Measurements from ENCODE around the gene SPTLC3.

The SPTLC3 gene

GRCh38 chr20:13068336-13068735 is 59.6 kb downstream of the SPTLC3 start:
- Mint-ChIP-seq H3K9me3 (peaks cover 5% of the 10 kb centered on the region), H3K4me1 (no peaks in the 10 kb centered on the region), H3K27me3 (no peaks in the 10 kb centered on the region), H3K27ac (no peak overlapping the region), H3K36me3 (no peaks in the 10 kb centered on the region), H3K4me3 (no peak overlapping the region)
- ATAC-seq (ENCODE audit: low read depth) (no peak), DNase-seq (ENCODE audit: low spot score in 2 of 2) (no peak)

- DNase-seq (ENCODE audit: low spot score in 2 of 2): no peak
- no peaks in the 10 kb centered on the region for H3K27me3 Mint-ChIP-seq
- H3K36me3 Mint-ChIP-seq: no peaks in the 10 kb centered on the region
- H3K27ac Mint-ChIP-seq: no peak overlapping the region
- no peaks in the 10 kb centered on the region for H3K4me1 Mint-ChIP-seq
- no peak for ATAC-seq (ENCODE audit: low read depth)
- H3K9me3 Mint-ChIP-seq: no peaks in the 10 kb centered on the region
- no peak overlapping the region for H3K4me3 Mint-ChIP-seq
These were observed 73.1 kb downstream of the SPTLC3 start for GRCh38 chr20:13081877-13082276.

DNA sequence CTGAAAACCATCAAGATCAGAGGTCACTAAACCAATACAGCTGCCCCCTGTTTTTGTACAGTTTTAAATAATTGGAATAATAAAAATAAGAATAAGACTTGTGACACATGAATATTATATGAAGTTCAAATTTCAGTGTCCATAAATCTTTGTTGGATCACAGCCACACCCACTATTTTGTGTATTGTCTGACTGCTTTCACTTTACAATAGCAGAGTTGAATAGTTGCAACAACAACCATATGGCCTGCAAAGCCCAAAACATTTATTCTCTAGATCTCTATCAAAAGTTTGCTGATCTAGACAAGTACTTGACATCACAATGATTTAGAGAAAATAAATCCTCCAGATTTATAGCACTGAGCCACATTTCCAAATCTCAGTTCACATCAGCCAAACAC is 73.6 kb downstream of the SPTLC3 start:
- no peak for ATAC-seq (ENCODE audit: low read depth)

DNA sequence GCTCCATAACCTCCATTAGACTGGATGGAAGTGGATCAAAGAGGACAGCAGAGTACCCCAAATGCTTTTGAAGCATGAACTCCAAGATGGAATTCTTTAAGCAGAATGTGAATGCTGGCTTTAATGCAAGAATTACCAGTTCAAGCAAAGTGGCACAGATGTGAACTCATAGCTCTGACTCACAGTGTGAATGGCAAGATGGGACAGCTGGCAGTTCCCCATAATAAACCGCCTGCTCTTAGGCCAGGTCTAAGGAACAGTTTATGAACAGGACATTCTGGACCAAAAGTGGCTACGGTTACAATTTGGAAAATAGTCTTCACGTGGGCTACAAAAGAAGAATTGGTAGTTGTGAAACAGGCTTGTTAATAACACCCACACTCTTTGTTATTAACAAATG is 76.5 kb downstream of the SPTLC3 start:
- Mint-ChIP-seq H3K36me3 (no peaks in the 10 kb centered on the region), H3K9me3 (no peaks in the 10 kb centered on the region), H3K27me3 (no peaks in the 10 kb centered on the region), H3K4me1 (no peaks in the 10 kb centered on the region), H3K27ac (no peak overlapping the region), H3K4me3 (no peak overlapping the region)
- ATAC-seq (ENCODE audit: low read depth): no peak
- no peak for DNase-seq (ENCODE audit: low spot score in 2 of 2)

More for the DNA sequence above, 73.6 kb downstream of the SPTLC3 start:
- no peaks in the 10 kb centered on the region for H3K36me3 Mint-ChIP-seq
- no peaks in the 10 kb centered on the region for H3K4me1 Mint-ChIP-seq
- no peak overlapping the region for H3K27ac Mint-ChIP-seq
- H3K4me3 Mint-ChIP-seq: no peak overlapping the region
- H3K27me3 Mint-ChIP-seq: no peaks in the 10 kb centered on the region
- no peaks in the 10 kb centered on the region for H3K9me3 Mint-ChIP-seq
- DNase-seq (ENCODE audit: low spot score in 2 of 2): no peak

DNA sequence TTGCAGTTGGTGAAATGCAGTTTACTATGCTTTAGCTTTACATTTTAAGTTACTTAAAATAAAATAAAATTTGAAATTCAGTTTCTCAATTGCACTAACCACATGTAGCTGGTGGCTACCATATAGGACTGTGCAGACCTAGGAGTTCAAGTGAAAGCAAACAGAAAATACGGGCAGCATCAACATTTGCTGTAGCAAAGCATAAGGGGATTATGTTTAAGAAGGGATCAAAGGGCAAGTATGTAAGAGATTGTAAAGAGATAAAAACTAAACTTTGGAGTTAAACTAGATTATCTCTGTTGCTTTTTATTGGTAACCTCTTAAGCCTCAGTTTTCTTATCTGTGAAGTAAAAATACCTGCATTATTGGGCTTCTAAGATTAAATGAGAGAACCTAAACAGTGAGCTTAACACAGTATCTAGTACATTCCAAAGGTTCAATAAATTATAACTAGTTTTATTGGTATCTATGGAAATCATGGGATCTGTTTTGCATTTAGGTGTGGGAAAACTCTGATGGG is 81.2 kb downstream of the SPTLC3 start:
- DNase-seq (ENCODE audit: low spot score in 2 of 2) (no peak), ATAC-seq (ENCODE audit: low read depth) (no peak)
- Mint-ChIP-seq H3K27me3 (no peaks in the 10 kb centered on the region), H3K4me3 (no peak overlapping the region), H3K36me3 (no peaks in the 10 kb centered on the region), H3K27ac (no peak overlapping the region), H3K4me1 (no peaks in the 10 kb centered on the region), H3K9me3 (no peaks in the 10 kb centered on the region)

- no peaks in the 10 kb centered on the region for H3K36me3 Mint-ChIP-seq
- H3K27ac Mint-ChIP-seq: no peak overlapping the region
- H3K4me1 Mint-ChIP-seq: no peaks in the 10 kb centered on the region
- H3K4me3 Mint-ChIP-seq: no peak overlapping the region
- DNase-seq (ENCODE audit: low spot score in 2 of 2) (no peak), ATAC-seq (ENCODE audit: low read depth) (no peak)
- no peaks in the 10 kb centered on the region for H3K27me3 Mint-ChIP-seq
- no peaks in the 10 kb centered on the region for H3K9me3 Mint-ChIP-seq
These were observed 83.3 kb downstream of the SPTLC3 start for GRCh38 chr20:13092111-13092510.

DNA sequence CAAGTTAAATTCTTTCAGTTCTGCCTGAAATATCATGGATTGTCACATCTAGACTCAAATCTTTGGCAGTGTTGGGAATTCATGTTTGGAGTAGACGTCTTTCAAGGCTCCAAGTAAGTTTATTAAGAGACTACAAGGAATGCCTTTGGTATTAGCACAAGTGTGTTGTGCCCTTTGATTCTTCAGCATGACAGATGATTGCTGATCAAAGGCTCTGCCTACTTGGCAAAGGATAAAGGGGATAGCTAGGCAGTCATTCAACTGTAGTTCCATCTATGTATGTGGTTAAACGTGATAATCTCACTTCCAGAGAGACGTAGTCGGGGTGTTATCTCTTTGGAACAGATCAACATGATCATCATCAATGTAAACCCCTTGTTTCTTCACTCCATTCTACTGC is 86.2 kb downstream of the SPTLC3 start:
- H3K4me3 Mint-ChIP-seq: no peak overlapping the region
- no peaks in the 10 kb centered on the region for H3K36me3 Mint-ChIP-seq
- no peaks in the 10 kb centered on the region for H3K4me1 Mint-ChIP-seq
- DNase-seq (ENCODE audit: low spot score in 2 of 2) (no peak), ATAC-seq (ENCODE audit: low read depth) (no peak)
- H3K27ac Mint-ChIP-seq: no peak overlapping the region
- H3K27me3 Mint-ChIP-seq: no peaks in the 10 kb centered on the region
- H3K9me3 Mint-ChIP-seq: no peaks in the 10 kb centered on the region

DNA sequence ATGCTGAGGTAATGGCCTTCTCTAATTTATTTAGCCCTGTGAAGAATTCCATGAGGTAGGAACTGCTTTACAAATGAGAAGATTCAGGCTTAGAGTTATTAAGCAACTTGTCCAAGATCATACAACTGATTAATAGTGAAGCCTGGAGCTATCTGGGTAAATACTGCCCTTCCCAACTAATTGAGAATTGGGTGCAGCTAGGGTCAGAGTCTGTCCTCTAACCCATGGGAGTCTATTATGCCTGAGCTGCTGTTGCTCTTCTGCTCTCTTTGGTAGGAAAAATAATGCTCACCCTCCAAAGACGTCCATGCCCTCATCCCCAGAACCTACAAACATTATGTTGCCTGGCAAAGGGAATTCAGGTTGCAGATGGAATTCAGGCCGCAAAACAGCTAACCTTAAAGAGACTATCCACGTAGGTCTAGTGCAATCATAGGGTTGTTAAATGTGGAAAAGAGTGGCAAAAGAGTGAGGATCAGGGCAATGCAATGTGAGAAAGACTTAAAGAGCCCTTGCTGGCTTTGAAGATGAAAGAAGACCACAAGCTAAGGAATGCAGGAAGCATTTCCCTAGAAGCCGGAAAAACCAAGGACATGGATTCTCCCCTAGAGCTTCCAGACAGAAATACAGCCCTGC is 90.1 kb downstream of the SPTLC3 start:
- ATAC-seq (ENCODE audit: low read depth) (no peak), DNase-seq (ENCODE audit: low spot score in 2 of 2) (no peak)
- no peaks in the 10 kb centered on the region for H3K4me1 Mint-ChIP-seq
- H3K36me3 Mint-ChIP-seq: no peaks in the 10 kb centered on the region
- H3K9me3 Mint-ChIP-seq: no peaks in the 10 kb centered on the region
- H3K4me3 Mint-ChIP-seq: no peak overlapping the region
- no peaks in the 10 kb centered on the region for H3K27me3 Mint-ChIP-seq
- no peak overlapping the region for H3K27ac Mint-ChIP-seq

DNA sequence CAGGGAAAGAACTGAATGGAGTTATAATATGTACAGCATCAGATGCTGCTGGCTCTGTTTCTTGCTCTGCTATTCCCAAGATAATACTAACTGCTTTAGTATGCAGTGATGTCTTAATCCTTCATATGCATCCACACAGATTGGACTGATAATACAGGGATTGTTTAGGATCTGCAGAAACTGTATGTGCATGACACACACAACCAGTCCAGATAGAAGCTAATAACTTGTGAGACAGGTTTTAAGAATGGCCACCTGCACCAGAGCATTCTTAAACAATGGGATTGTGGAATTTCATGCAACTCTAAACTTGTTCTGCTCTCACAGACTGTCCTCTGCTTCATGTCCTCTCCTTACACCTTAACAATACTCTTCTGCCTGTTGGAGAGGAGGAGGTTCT is 90.9 kb downstream of the SPTLC3 start:
- ATAC-seq (ENCODE audit: low read depth) (no peak), DNase-seq (ENCODE audit: low spot score in 2 of 2) (no peak)
- Mint-ChIP-seq H3K27me3 (no peaks in the 10 kb centered on the region), H3K36me3 (no peaks in the 10 kb centered on the region), H3K4me1 (no peaks in the 10 kb centered on the region), H3K27ac (no peak overlapping the region), H3K4me3 (no peak overlapping the region), H3K9me3 (no peaks in the 10 kb centered on the region)

GRCh38 chr20:13101276-13101675 is 92.5 kb downstream of the SPTLC3 start:
- Mint-ChIP-seq H3K36me3 (no peaks in the 10 kb centered on the region), H3K9me3 (no peaks in the 10 kb centered on the region), H3K4me3 (no peak overlapping the region), H3K27ac (no peak overlapping the region), H3K27me3 (peaks cover 2% of the 10 kb centered on the region), H3K4me1 (no peaks in the 10 kb centered on the region)
- ATAC-seq (ENCODE audit: low read depth) (no peak), DNase-seq (ENCODE audit: low spot score in 2 of 2) (no peak)

- Mint-ChIP-seq H3K27ac (no peak overlapping the region), H3K36me3 (no peaks in the 10 kb centered on the region), H3K4me1 (no peaks in the 10 kb centered on the region), H3K27me3 (peaks cover 3% of the 10 kb centered on the region), H3K4me3 (no peak overlapping the region), H3K9me3 (no peaks in the 10 kb centered on the region)
- no peak for DNase-seq (ENCODE audit: low spot score in 2 of 2)
- ATAC-seq (ENCODE audit: low read depth): no peak
These were observed 92.9 kb downstream of the SPTLC3 start for GRCh38 chr20:13101706-13102105.

GRCh38 chr20:13102237-13102636 is 93.5 kb downstream of the SPTLC3 start:
- DNase-seq (ENCODE audit: low spot score in 2 of 2) (no peak), ATAC-seq (ENCODE audit: low read depth) (no peak)
- Mint-ChIP-seq H3K27me3 (peaks cover 3% of the 10 kb centered on the region), H3K27ac (no peak overlapping the region), H3K4me1 (no peaks in the 10 kb centered on the region), H3K36me3 (no peaks in the 10 kb centered on the region), H3K4me3 (no peak overlapping the region), H3K9me3 (no peaks in the 10 kb centered on the region)

DNA sequence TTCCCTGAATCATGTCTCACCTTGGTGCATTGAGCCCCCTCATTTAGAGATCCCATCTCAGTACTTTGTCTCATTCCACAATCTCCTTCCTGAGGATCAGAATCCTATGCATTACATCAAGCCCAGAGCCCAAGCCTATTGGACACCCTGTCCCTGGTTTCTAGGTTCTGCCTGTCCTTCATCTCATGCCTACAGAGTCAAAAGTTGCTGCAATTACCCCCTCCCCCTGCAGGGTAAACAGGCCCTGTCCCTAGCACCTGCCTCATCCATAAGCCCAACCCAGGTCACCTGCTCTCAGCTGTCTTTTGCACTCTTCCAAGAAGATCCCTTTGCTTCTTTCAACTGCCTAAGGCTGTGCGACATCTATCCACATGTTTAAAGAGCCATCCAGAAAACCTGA is 93.9 kb downstream of the SPTLC3 start:
- no peaks in the 10 kb centered on the region for H3K9me3 Mint-ChIP-seq
- peaks cover 3% of the 10 kb centered on the region for H3K27me3 Mint-ChIP-seq
- H3K27ac Mint-ChIP-seq: no peak overlapping the region
- no peaks in the 10 kb centered on the region for H3K36me3 Mint-ChIP-seq
- no peak overlapping the region for H3K4me3 Mint-ChIP-seq
- no peaks in the 10 kb centered on the region for H3K4me1 Mint-ChIP-seq
- ATAC-seq (ENCODE audit: low read depth) (no peak), DNase-seq (ENCODE audit: low spot score in 2 of 2) (no peak)

DNA sequence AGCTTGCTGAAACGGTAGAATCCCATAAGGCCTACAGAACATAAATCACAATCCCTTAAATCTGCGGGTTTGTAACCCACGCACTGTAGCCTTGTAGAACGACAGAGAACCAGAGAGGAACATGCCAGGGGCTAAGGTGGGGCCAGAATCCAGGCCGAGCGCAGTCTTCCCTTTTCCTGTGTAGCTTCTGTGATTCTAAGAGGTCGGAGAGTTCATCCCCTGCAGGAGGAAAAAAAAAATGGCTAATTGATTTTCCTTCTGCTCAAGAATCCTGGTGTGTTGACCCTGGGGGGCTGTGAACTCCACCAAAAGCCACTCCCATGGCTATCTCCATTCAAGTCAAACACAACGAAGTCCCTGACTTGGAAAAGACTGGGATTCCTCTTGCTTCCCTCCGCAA is 96.3 kb downstream of the SPTLC3 start:
- H3K27ac Mint-ChIP-seq: no peak overlapping the region
- no peak for DNase-seq (ENCODE audit: low spot score in 2 of 2)
- ATAC-seq (ENCODE audit: low read depth): no peak
- H3K27me3 Mint-ChIP-seq: peaks cover 3% of the 10 kb centered on the region
- no peaks in the 10 kb centered on the region for H3K4me1 Mint-ChIP-seq
- H3K4me3 Mint-ChIP-seq: no peak overlapping the region
- no peaks in the 10 kb centered on the region for H3K9me3 Mint-ChIP-seq
- no peaks in the 10 kb centered on the region for H3K36me3 Mint-ChIP-seq

DNA sequence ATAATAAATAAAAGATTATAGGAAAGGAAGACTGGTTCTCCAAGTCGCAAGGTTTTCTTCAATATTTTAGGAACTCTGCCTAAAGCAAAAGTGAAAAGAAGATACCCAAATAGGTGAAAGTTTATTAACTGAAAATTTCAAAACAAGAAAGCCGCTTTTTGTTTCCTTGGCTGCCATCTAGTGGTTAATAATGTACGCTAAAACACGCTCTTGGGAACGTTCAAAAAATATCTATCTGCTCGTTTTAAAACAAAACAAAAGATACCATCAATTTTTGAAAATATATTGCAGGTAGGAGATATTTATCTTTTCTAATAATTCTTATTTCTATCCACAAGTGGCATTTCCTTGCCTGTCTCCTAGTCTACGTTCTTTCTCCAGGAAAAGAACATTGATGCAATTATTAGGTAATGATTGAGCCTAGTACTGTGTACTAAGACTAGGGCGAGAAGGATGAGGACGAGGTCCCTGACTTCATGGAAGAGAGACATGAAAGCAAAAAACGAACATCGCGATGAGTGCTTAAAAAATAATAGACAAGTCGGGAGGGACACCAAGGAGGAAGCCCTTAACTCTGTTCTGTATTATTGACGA is 97.2 kb downstream of the SPTLC3 start:
- no peak for DNase-seq (ENCODE audit: low spot score in 2 of 2)
- no peak for ATAC-seq (ENCODE audit: low read depth)
- Mint-ChIP-seq H3K36me3 (no peaks in the 10 kb centered on the region), H3K4me3 (no peak overlapping the region), H3K4me1 (no peaks in the 10 kb centered on the region), H3K27me3 (peaks cover 3% of the 10 kb centered on the region), H3K9me3 (no peaks in the 10 kb centered on the region), H3K27ac (no peak overlapping the region)
